ENCODE results near the gene PDE8B.

DNA sequence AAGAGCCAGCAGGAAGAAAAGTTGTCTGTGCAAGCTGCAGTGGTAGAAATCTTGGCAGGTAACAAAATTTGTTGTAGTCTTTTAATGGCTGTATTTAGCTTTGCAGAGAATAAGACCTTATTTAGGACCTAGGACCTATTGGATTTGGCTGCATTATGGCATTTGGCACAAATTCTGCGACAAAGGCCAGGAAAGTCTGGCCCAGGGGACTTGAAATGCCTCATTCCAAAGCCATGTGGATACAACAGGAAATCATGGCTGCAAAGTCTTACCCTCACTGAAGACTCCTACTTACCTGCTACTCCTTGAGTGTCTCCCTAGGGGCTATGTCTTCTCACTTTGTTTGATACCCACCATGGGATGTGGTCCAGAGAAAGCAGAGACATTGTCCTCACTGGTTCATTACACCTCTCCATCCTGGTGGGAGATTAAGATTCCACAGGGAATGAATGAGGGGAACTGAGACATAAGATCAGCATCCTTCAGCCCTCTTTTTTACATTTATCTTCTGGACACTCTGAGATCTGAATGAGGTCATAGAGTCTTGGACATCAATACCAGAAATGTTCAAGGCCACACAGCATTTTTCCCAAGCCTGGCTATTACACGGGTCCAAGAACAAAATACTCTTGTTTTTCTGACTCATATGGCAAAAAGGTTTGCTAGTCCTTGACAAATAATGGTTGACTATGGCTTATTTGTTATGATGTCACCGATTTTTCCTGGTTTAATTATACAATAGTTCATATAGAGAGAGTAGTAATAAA lies 119.4 kb downstream of the PDE8B start:
- TF ChIP-seq EP300 (IDR thresholded peaks at IDR 0.05) (no peak), CTCF (IDR thresholded peaks at IDR 0.05) (no peak), POLR2A (IDR thresholded peaks at IDR 0.05) (no peak)

Data from suprapubic skin (tissue), 3 donors.